HepG2 (cell line): ENCODE data around the gene RGS19. TPM values are rescaled to one million over a fixed set of nuclear protein-coding genes. Genes with fewer than 3 reads are reported as not detected.

ENCODE experiments used
- GTF2F1 ChIP-seq: fragments of 150-350 bp; IDR thresholded peaks from 2 replicates; pipeline ENCODE4 v1.6.1; 2014; ENCODE audit warnings: low read length
- HDAC1 ChIP-seq: sonication (generic); formaldehyde crosslinking; IDR thresholded peaks from 2 replicates; pipeline ENCODE4 v1.5.1; 2020; ENCODE audit warnings: mild to moderate bottlenecking, missing genetic modification reagents
- HIC2 ChIP-seq: sonication (generic); formaldehyde crosslinking; IDR thresholded peaks from 2 replicates; pipeline ENCODE4 v1.9.0; 2022; ENCODE audit warnings: low read depth, missing genetic modification reagents
- HOXD1 ChIP-seq: sonication (generic); formaldehyde crosslinking; IDR thresholded peaks from 2 replicates; pipeline ENCODE4 v1.5.0; 2020; ENCODE audit warnings: missing genetic modification reagents
- KDM5B ChIP-seq: sonication (generic); formaldehyde crosslinking; IDR thresholded peaks from 2 replicates; pipeline ENCODE4 v1.4.0; 2020; ENCODE audit warnings: missing genetic modification reagents, mild to moderate bottlenecking, borderline replicate concordance
- KDM6A ChIP-seq: IDR thresholded peaks from 2 replicates; pipeline ENCODE4 v1.6.1; 2016; ENCODE audit warnings: low read depth
- MAFF ChIP-seq: IDR thresholded peaks from 2 replicates; pipeline ENCODE4 v1.6.1; 2011; ENCODE audit warnings: low read depth, low read length, improper control_type of control experiment
- NFIB ChIP-seq: sonication (generic); formaldehyde crosslinking; IDR thresholded peaks from 2 replicates; pipeline ENCODE4 v1.9.0; 2021; ENCODE audit warnings: missing genetic modification reagents, mild to moderate bottlenecking, borderline replicate concordance
- PHF8 ChIP-seq: sonication (generic); formaldehyde crosslinking; IDR thresholded peaks from 2 replicates; pipeline ENCODE4 v1.5.0; 2020; ENCODE audit warnings: missing genetic modification reagents
- PPARG ChIP-seq: conservative IDR thresholded peaks from 2 replicates; pipeline ENCODE4 v1.6.1; 2016; ENCODE audit warnings: missing biosample characterization, missing genetic modification reagents
- RARG ChIP-seq: sonication (generic); formaldehyde crosslinking; IDR thresholded peaks from 2 replicates; pipeline ENCODE4 v1.4.0; 2020; ENCODE audit warnings: low read depth, mild to moderate bottlenecking, missing genetic modification reagents
- SAP130 ChIP-seq: IDR thresholded peaks from 2 replicates; pipeline ENCODE4 v1.6.1; 2016; ENCODE audit warnings: low read depth
- SSRP1 ChIP-seq: IDR thresholded peaks from 2 replicates; pipeline ENCODE4 v1.6.1; 2016; ENCODE audit warnings: control low read depth
- ZBTB10 ChIP-seq: sonication (generic); formaldehyde crosslinking; IDR thresholded peaks from 2 replicates; pipeline ENCODE4 v1.4.0; 2020; ENCODE audit warnings: missing genetic modification reagents, borderline replicate concordance
- ZBTB21 ChIP-seq: sonication (generic); formaldehyde crosslinking; IDR thresholded peaks from 2 replicates; pipeline ENCODE4 v1.4.0; 2020; ENCODE audit warnings: missing genetic modification reagents
- ZBTB37 ChIP-seq: sonication (generic); formaldehyde crosslinking; IDR thresholded peaks from 2 replicates; pipeline ENCODE4 v1.4.0; 2020; ENCODE audit warnings: mild to moderate bottlenecking, missing genetic modification reagents
- ZFP37 ChIP-seq: sonication (generic); formaldehyde crosslinking; IDR thresholded peaks from 2 replicates; pipeline ENCODE4 v1.4.0; 2020; ENCODE audit warnings: missing genetic modification reagents, borderline replicate concordance
- ZMYM3 ChIP-seq: sonication (generic); formaldehyde crosslinking; IDR thresholded peaks from 2 replicates; pipeline ENCODE4 v1.5.1; 2020; ENCODE audit warnings: mild to moderate bottlenecking, missing genetic modification reagents
- ZNF282 ChIP-seq: fragments of 450-650 bp; IDR thresholded peaks from 2 replicates; pipeline ENCODE4 v1.6.1; 2018; ENCODE audit not compliant: partially characterized antibody
- ZNF512B ChIP-seq: sonication (generic); formaldehyde crosslinking; IDR thresholded peaks from 2 replicates; pipeline ENCODE4 v1.5.1; 2020; ENCODE audit warnings: missing genetic modification reagents, mild to moderate bottlenecking, borderline replicate concordance
- ZNF556 ChIP-seq: sonication (generic); formaldehyde crosslinking; IDR thresholded peaks from 2 replicates; pipeline ENCODE4 v1.4.0; 2020; ENCODE audit warnings: mild to moderate bottlenecking, missing genetic modification reagents, borderline replicate concordance
- ZNF629 ChIP-seq: sonication (generic); formaldehyde crosslinking; conservative IDR thresholded peaks from 2 replicates; pipeline ENCODE4 v1.5.0; 2020; ENCODE audit warnings: missing genetic modification reagents
- polyA plus RNA-seq, 8 experiments: library from polyadenylated mRNA; depleted of rRNA in 3 of 8; stranded (reverse) in 7 of 8; unstranded in 1 of 8; fragments of >200 nt; fragmentation: Illumina TruSeq in 4 of 8; extraction: Trizol in 4 of 8; gene quantifications; 2 replicates each; pipeline versions ENCODE4 v1.2.1 to v1.2.3, GENCODE V29; 2011 to 2016; ENCODE audit warnings: low read depth in 4 of 8, missing spikeins in 1 of 8, mixed read lengths in 1 of 8; ENCODE audit not compliant: insufficient read depth in 1 of 8
- total RNA-seq, 5 experiments: library from RNA; depleted of rRNA; stranded (reverse); fragments of >200 nt; fragmentation: Illumina TruSeq; extraction: Trizol; gene quantifications; 2 replicates each; pipeline ENCODE4 v1.2.3, GENCODE V29; 2016; ENCODE audit warnings: low read depth in 1 of 5

The RGS19 gene
- total and polyA plus RNA-seq, 2 of the 13 experiments (the other 11 are each of a cell fraction or from before 2014, with no cell fraction given) = 10.7 to 11.9 TPM

- TF ChIP-seq PHF8 (CRISPR knock-in tag) = peak; percentile 43
- peak; percentile 96 for TF ChIP-seq PPARG (CRISPR knock-in tag)
- peak; percentile 74; the same call in 1 of the 2 replicates for TF ChIP-seq HIC2 (CRISPR knock-in tag)
- peak; percentile 92 for TF ChIP-seq KDM5B (CRISPR knock-in tag)
- no peak; the same call in 1 of the 2 replicates for TF ChIP-seq ZNF629 (CRISPR knock-in tag)
- no peak for TF ChIP-seq ZNF556 (CRISPR knock-in tag)
- TF ChIP-seq ZBTB10 (CRISPR knock-in tag) = peak; percentile 76; the same call in 1 of the 2 replicates
- no peak for TF ChIP-seq MAFF
- TF ChIP-seq ZFP37 (CRISPR knock-in tag) = 0 out of 2 replicates have a peak, but pooled peaks have one; percentile 35
- TF ChIP-seq NFIB (CRISPR knock-in tag) = peak; percentile 81; the same call in 1 of the 2 replicates
- 0 out of 2 replicates have a peak, but pooled peaks have one; percentile 68 for TF ChIP-seq ZBTB37 (CRISPR knock-in tag)
- peak; percentile 79; the same call in 1 of the 2 replicates for TF ChIP-seq ZBTB21 (CRISPR knock-in tag)
- no peak for TF ChIP-seq ZNF512B (CRISPR knock-in tag)
- no peak for TF ChIP-seq ZNF282
- peak; percentile 38 for TF ChIP-seq SAP130 (CRISPR knock-in tag)
- TF ChIP-seq HDAC1 (CRISPR knock-in tag) = peak; percentile 55; the same call in 1 of the 2 replicates
- TF ChIP-seq SSRP1 (CRISPR knock-in tag) = no peak
- TF ChIP-seq ZMYM3 = no peak
- TF ChIP-seq HOXD1 (CRISPR knock-in tag) = no peak; the same call in 1 of the 2 replicates
- no peak for TF ChIP-seq GTF2F1
- TF ChIP-seq KDM6A = no peak
- no peak for TF ChIP-seq RARG (CRISPR knock-in tag)
Observed at GRCh38 chr20:64036346-64037198, 42.7 kb downstream of the RGS19 start (continued).
